HG02870 (cell line): Measurements from ENCODE around the gene RHOBTB3.
"Not testable (repeated sequence)": the region's sequence is repeated elsewhere in the genome, so short reads cannot be mapped to it uniquely, and the experiment has no call there.

Experiments
- ATAC-seq: cut with Tn5 transposase; IDR thresholded peaks from one replicate; pipeline ENCODE4 v1.9.1; 2021; ENCODE audit warnings: mild to moderate bottlenecking, moderate library complexity; ENCODE audit not compliant: unreplicated experiment

Gene RHOBTB3

GRCh38 chr5:95712347-95712958 lies 18.7 kb upstream of the RHOBTB3 start:
- no peak for ATAC-seq

GRCh38 chr5:95713246-95713645 lies 17.9 kb upstream of the RHOBTB3 start:
- not testable (repeated sequence) for ATAC-seq

- ATAC-seq: no peak
Measured at GRCh38 chr5:95713960-95714710, 17.0 kb upstream of the RHOBTB3 start.

- ATAC-seq: peak; percentile 48
Measured at GRCh38 chr5:95715799-95716461, 15.2 kb upstream of the RHOBTB3 start.

- no peak for ATAC-seq
Measured at GRCh38 chr5:95717439-95717838, 13.7 kb upstream of the RHOBTB3 start.

- ATAC-seq: peak; percentile 90
Measured at GRCh38 chr5:95718203-95718602, 12.9 kb upstream of the RHOBTB3 start.

GRCh38 chr5:95718738-95719137 lies 12.4 kb upstream of the RHOBTB3 start:
- ATAC-seq: no peak

GRCh38 chr5:95720094-95720786 lies 10.9 kb upstream of the RHOBTB3 start:
- ATAC-seq: no peak

GRCh38 chr5:95721582-95722295 lies 9.4 kb upstream of the RHOBTB3 start:
- no peak for ATAC-seq

GRCh38 chr5:95723632-95724369 lies 7.3 kb upstream of the RHOBTB3 start:
- no peak for ATAC-seq

- ATAC-seq: no peak
Measured at GRCh38 chr5:95725071-95725820, 5.9 kb upstream of the RHOBTB3 start.

- no peak for ATAC-seq
Measured at GRCh38 chr5:95725937-95726810, 5.0 kb upstream of the RHOBTB3 start.

- ATAC-seq: no peak
Measured at GRCh38 chr5:95726811-95727763, 4.0 kb upstream of the RHOBTB3 start.

GRCh38 chr5:95727764-95728191 lies 3.4 kb upstream of the RHOBTB3 start:
- ATAC-seq: peak; percentile 59

GRCh38 chr5:95728494-95729114 lies 2.5 kb upstream of the RHOBTB3 start:
- ATAC-seq: no peak

GRCh38 chr5:95729115-95730010 lies 1.8 kb upstream of the RHOBTB3 start:
- no peak for ATAC-seq
